GM18508 (cell line): Measurements from ENCODE around the gene AMPD3.

Experiments used
- ATAC-seq: cut with Tn5 transposase; IDR thresholded peaks from one replicate; pipeline ENCODE4 v1.9.1; 2021; ENCODE audit warnings: moderate number of reproducible peaks; ENCODE audit not compliant: insufficient read depth, unreplicated experiment

The AMPD3 gene

GRCh38 chr11:10459029-10459970 is 4.2 kb downstream of the AMPD3 start:
- peak; percentile 50 for ATAC-seq

GRCh38 chr11:10460611-10461275 is 5.7 kb downstream of the AMPD3 start:
- ATAC-seq, result no peak

- ATAC-seq, result no peak
Observed at GRCh38 chr11:10461276-10461790, 6.3 kb downstream of the AMPD3 start.

GRCh38 chr11:10462746-10463300 is 7.8 kb downstream of the AMPD3 start:
- no peak for ATAC-seq

- ATAC-seq, result no peak
Observed at GRCh38 chr11:10473371-10473770, 18.3 kb downstream of the AMPD3 start.

GRCh38 chr11:10474551-10474950 is 19.5 kb downstream of the AMPD3 start:
- no peak for ATAC-seq

- ATAC-seq, result no peak
Observed at GRCh38 chr11:10476342-10476741, 21.3 kb downstream of the AMPD3 start.

GRCh38 chr11:10476927-10477689 is 22.0 kb downstream of the AMPD3 start:
- no peak for ATAC-seq

GRCh38 chr11:10477690-10478046 is 22.6 kb downstream of the AMPD3 start:
- no peak for ATAC-seq

GRCh38 chr11:10478066-10478465 is 23.0 kb downstream of the AMPD3 start:
- ATAC-seq, result no peak

GRCh38 chr11:10478574-10479550 is 23.8 kb downstream of the AMPD3 start:
- ATAC-seq, result no peak

GRCh38 chr11:10480026-10480425 is 25.0 kb downstream of the AMPD3 start:
- ATAC-seq, result no peak

GRCh38 chr11:10480760-10481159 is 25.7 kb downstream of the AMPD3 start:
- ATAC-seq, result no peak

- no peak for ATAC-seq
Observed at GRCh38 chr11:10481560-10482349, 26.7 kb downstream of the AMPD3 start.

- no peak for ATAC-seq
Observed at GRCh38 chr11:10483174-10483573, 28.1 kb downstream of the AMPD3 start.

GRCh38 chr11:10483584-10483983 is 28.5 kb downstream of the AMPD3 start:
- no peak for ATAC-seq

- no peak for ATAC-seq
Observed at GRCh38 chr11:10484461-10485180, 29.6 kb downstream of the AMPD3 start.

GRCh38 chr11:10485646-10486045 is 30.6 kb downstream of the AMPD3 start:
- ATAC-seq, result no peak
